HG03103 (cell line): ENCODE measurements around the gene NKAP.
"Not testable (repeated sequence)": the region's sequence is repeated elsewhere in the genome, so short reads cannot be mapped to it uniquely, and the experiment has no call there.

Source experiments
- ATAC-seq: cut with Tn5 transposase; IDR thresholded peaks from one replicate; pipeline ENCODE4 v1.9.1; 2021; ENCODE audit warnings: low read depth; ENCODE audit not compliant: unreplicated experiment

The NKAP gene

DNA sequence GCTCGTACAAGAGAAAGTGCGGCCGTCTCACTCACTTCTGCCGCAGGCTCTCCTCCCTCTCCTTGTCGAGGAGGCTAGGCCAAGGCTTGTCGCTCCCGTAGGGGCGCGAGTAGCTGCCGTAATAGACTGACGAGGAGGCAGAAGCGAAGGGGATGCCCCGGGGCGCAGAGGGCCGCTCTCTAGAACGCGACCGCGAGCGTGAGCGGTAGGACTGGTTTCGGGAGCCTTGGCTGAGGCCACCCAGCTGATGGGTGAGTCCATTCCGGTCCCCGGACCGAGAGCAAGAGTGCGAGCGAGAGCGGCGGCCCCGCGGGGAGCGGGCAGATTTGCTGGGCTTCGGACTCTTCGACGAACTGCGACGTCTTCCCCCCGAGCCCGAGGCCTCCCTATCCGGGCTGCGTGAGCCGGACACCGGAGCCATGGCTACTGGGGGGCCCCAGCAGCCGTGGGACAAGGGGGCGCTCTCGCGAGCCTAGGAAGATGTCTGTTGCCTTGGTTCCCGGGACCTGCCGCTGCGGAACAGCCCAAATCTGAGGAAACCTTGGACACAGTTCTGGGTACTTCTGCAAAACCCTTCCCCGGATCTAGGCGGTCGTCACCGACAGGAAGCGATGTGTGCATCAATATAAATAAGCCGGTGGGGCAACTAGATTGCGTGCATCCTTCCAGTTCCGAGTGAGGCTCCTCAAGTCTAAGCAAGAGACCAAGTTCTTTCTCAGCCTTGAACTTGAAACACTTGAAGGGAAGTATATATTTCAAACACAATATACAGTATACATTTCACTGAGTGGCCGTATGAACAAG is at the start of gene NKAP:
Gene NKAP (minus strand): TSS at position 567 of the 804 bp plus-strand sequence. CDS start 146 bp downstream, at position 421.
- ATAC-seq = peak; percentile 76

GRCh38 chrX:119991005-119991787 is 47.6 kb upstream of the NKAP start:
- no peak for ATAC-seq

GRCh38 chrX:119990556-119991004 is 47.0 kb upstream of the NKAP start:
- no peak for ATAC-seq

- no peak for ATAC-seq
Measured at GRCh38 chrX:119989905-119990555, 46.5 kb upstream of the NKAP start.

GRCh38 chrX:119986203-119986602 is 42.7 kb upstream of the NKAP start:
- ATAC-seq = no peak

- no peak for ATAC-seq
Measured at GRCh38 chrX:119984652-119985051, 41.1 kb upstream of the NKAP start.

GRCh38 chrX:119983494-119983893 is 39.9 kb upstream of the NKAP start:
- no peak for ATAC-seq

DNA sequence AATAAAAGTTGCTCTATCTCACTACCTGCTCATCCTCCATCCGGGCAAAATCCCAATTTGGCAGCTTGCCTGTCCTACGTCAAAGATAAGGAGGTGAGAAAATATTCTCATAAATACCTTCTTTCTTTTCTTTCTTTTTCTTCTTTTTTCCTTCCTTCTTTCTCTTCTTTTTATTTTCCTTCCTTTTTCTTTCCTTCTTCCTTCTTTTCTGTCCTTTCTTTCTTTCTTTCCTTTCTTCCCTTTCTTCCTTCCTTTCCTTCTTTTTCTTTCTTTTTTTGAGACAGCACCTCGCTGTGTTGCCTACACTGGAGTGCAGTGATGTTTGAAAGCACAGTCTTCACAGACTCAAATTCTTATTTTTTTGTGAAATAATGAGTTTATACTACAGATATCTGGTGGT is 38.6 kb upstream of the NKAP start:
- no peak for ATAC-seq

GRCh38 chrX:119981286-119982070 is 37.9 kb upstream of the NKAP start:
- ATAC-seq = no peak

GRCh38 chrX:119977172-119977571 is 33.6 kb upstream of the NKAP start:
- not testable (repeated sequence) for ATAC-seq

DNA sequence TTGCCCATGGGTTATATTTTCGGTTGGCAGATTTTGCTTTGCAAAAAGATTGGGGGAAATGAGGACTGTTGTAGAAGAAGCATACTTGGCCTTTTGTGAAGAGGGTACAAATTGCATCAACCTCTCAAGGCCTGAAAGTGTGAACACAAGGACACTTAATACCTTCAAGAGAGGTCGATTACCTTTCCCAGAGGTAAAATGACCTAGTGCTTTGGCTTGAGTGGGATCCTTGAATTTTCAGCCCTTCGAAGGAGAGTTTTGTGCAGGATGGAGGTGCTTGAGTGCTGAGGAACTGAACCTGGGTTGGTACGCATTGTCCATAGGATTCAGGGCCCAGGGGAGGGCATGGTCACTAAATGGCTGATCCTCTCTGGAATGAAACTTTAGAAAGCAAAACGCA is 27.6 kb upstream of the NKAP start:
- ATAC-seq = no peak

DNA sequence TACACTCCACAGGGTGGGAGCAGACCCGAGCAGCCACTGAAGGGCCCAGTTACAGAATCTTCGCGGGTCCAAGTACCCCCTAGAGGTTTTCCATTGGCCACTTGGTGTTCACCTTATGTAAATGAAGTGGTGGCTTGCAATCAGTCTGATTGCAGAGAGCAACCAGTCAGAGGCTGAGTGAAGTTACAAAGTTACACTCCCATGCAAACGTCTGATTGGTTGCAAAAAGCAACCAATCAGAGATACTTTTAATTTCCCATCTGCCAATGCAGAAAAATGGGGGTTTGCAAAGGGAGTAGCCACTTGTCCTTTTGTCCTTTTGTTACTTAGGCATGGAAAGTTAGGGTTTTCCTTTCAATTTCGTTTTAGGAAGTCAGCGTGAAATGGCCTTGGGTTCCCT is 27.0 kb upstream of the NKAP start:
- ATAC-seq = no peak

DNA sequence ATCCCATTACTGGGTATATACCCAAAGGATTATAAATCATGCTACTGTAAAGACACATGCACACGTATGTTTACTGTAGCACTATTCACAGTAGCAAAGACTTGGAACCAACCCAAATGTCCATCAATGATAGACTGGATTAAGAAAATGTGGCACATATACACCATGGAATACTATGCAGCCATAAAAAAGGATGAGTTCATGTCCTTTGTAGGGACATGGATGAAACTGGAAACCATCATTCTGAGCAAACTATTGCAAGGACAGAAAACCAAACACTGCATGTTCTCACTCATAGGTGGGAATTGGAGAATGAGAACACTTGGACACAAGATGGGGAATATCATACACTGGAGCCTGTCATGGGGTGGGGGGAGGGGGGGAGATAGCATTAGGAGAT is 23.3 kb upstream of the NKAP start:
- not testable (repeated sequence) for ATAC-seq

DNA sequence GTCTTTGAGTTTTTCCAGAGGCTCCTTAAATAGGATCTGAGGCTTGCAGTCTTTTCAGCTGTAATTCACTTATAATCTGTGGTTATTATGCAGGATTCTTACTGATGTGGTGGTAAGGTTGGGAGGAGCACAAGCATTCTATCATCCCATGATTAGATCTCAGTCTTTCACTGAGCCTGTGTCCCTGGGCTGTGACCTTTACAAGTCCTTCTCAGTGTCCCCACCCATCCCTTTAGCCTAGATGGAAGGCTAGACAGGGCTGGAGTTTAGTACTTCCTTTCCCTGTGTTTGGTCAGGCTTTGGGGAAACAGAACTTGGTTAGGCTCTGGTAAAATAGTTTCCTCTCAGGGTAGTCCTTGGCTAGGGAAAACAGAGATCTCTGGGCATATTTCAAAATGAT is 17.1 kb upstream of the NKAP start:
- no peak for ATAC-seq

DNA sequence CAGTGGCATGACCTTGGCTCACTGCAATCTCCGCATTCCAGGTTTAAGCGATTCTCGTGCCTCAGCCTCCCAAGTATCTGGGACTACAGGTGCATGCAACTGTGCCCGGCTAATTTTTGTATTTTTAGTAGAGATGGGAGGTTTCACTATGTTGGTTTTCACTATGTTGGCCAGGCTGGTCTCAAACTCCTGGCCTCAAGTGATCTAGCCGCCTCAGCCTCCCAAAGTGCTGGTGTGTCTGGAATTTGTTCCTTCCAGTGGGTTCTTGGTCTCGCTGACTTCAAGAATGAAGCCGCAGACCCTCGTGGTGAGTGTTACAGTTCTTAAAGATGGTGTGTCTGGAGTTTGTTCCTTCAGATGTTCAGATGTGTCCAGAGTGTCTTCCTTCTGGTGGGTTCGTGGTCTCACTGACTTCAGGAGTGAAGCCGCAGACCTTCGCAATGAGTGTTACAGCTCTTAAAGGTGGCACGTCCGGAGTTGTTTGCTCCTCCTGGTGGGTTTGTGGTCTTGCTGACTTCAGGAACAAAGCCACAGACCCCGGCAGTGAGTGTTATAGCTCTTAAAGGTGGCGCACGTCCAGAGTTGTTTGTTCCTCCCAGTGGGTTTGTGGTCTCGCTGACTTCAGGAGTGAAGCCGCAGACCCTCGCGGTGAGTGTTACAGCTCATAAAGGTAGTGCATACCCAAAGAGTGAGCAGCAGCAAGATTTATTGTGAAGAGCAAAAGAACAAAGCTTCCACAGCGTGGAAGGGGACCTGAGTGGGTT is 12.4 kb upstream of the NKAP start:
- ATAC-seq = not testable (repeated sequence)

- no peak for ATAC-seq
Measured at GRCh38 chrX:119954374-119954773, 10.8 kb upstream of the NKAP start.

DNA sequence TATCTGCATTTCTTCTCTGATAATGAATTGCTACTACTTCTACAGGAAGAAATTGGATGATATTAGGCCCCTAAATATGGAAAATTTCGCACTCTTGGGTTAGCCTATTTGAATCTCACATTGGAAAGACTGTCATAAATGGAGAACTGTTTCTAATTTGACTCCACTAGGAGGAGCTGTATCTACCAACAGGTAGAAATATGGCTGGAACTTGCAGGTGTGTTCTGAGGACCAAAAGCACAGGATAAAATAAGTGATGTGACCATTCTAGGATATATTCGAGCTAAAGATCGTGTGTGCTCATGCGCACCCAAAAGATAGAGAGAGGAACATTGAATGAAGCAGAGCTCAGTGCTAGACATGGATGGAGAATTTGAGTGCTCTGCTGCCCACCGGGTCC is 4.8 kb upstream of the NKAP start:
- no peak for ATAC-seq

DNA sequence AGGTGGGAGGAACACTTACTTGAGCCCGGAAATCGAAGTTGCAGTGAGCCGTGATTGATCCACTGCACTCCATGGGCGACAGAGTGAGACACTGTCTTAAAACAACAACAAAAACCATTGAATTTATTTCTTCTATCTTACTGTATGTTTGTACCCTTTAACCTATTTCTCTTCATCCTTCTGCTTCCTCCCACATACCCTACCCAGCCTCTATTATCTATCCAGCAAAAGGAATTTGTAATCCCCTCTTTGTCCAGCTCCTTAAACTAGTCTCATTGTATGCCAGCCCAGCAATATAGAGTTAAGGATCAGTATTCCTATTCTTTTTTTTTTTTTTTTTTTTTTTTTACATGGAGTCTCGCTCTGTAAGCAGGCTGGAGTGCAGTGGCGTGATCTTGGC is 1.9 kb upstream of the NKAP start:
- ATAC-seq = no peak

DNA sequence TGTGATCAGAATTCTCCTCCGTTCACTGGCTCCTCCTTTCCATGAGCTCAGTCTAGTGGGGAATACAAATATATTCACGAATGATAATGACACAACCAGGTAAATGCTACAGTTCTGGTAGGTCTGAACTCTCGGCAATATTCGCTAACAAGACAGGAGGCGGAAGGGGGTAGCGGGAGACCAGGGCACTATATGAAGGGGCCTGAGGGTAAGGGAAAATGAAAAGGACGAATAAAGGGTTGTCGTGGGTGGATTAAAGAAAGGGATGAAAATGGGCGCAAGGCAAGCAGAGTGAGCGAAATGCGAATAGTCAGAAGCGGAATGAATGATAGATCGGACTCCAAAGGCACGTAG is 743 bp downstream of the NKAP start:
- peak; percentile 7 for ATAC-seq
